Measurements from ENCODE around the gene CLPSL2. TPM values are rescaled to one million over a fixed set of nuclear protein-coding genes. Genes with fewer than 3 reads are reported as not detected.

CLPSL2 gene
- total RNA-seq, 1 donor from 2014 or later, result not detected

GRCh38 chr6:35754452-35755277 lies 21.7 kb upstream of the CLPSL2 start:
- no peaks in the 10 kb centered on the region for H3K9me3 ChIP-seq (ENCODE audit: low read depth)
- DNase-seq (ENCODE audit: low spot score), result no peak
- TF ChIP-seq EZH2phosphoT487 (IDR thresholded peaks at IDR 0.05) (no peak), CTCF (IDR thresholded peaks at IDR 0.05) (no peak), EZH2 (IDR thresholded peaks at IDR 0.05) (no peak)
- peaks cover 27% of the 10 kb centered on the region for H3F3A ChIP-seq (ENCODE audit: low read depth)
- Mint-ChIP-seq H3K27me3 (ENCODE audit: insufficient read depth, low read depth) (peaks cover 4% of the 10 kb centered on the region), H3K9me3 (peaks cover 2% of the 10 kb centered on the region), H3K4me1 (peaks cover 27% of the 10 kb centered on the region), H3K4me3 (no peak overlapping the region), H3K27ac (no peak overlapping the region), H3K36me3 (no peaks in the 10 kb centered on the region)
- H3K4me1 ChIP-seq, result peaks cover 15% of the 10 kb centered on the region
- no peak overlapping the region for H2AFZ ChIP-seq (replicated peaks)
- no peak overlapping the region for H3K4me3 ChIP-seq
- no peaks in the 10 kb centered on the region for H3K36me3 ChIP-seq
- no peaks in the 10 kb centered on the region for H4K20me1 ChIP-seq (ENCODE audit: low read depth)
- H3K27me3 ChIP-seq, result no peaks in the 10 kb centered on the region
- no peak overlapping the region for H3K9ac ChIP-seq
- H3K27ac ChIP-seq, result no peak overlapping the region
- no peaks in the 10 kb centered on the region for H3K79me2 ChIP-seq (ENCODE audit: low read depth)
- peak overlapping the region; percentile 36 for H3K4me2 ChIP-seq

GRCh38 chr6:35755278-35755924 lies 21.0 kb upstream of the CLPSL2 start:
- Histone ChIP-seq H3K4me2 (peak overlapping the region; percentile 36), H3K4me3 (no peak overlapping the region), H2AFZ (replicated peaks) (no peak overlapping the region), H3K79me2 (ENCODE audit: low read depth) (no peaks in the 10 kb centered on the region), H3K36me3 (no peaks in the 10 kb centered on the region), H3K27me3 (no peaks in the 10 kb centered on the region), H3F3A (ENCODE audit: low read depth) (peaks cover 27% of the 10 kb centered on the region), H3K4me1 (peaks cover 15% of the 10 kb centered on the region), H3K27ac (peak overlapping the region; percentile 41), H4K20me1 (ENCODE audit: low read depth) (no peaks in the 10 kb centered on the region), H3K9me3 (ENCODE audit: low read depth) (no peaks in the 10 kb centered on the region), H3K9ac (no peak overlapping the region)
- no peak overlapping the region for H3K4me3 Mint-ChIP-seq
- H3K27me3 Mint-ChIP-seq (ENCODE audit: insufficient read depth, low read depth), result peaks cover 2% of the 10 kb centered on the region
- no peak for TF ChIP-seq EZH2 (IDR thresholded peaks at IDR 0.05)
- TF ChIP-seq CTCF (IDR thresholded peaks at IDR 0.05), result no peak
- no peak for TF ChIP-seq EZH2phosphoT487 (IDR thresholded peaks at IDR 0.05)
- H3K4me1 Mint-ChIP-seq, result peaks cover 28% of the 10 kb centered on the region
- H3K36me3 Mint-ChIP-seq, result no peaks in the 10 kb centered on the region
- peaks cover 5% of the 10 kb centered on the region for H3K9me3 Mint-ChIP-seq
- H3K27ac Mint-ChIP-seq, result no peak overlapping the region
- no peak for DNase-seq (ENCODE audit: low spot score)

- DNase-seq (ENCODE audit: low spot score), result peak; percentile 80
- H3K4me1 Mint-ChIP-seq, result peaks cover 27% of the 10 kb centered on the region
- Histone ChIP-seq H2AFZ (replicated peaks) (peak overlapping the region; percentile 64), H3K4me3 (no peak overlapping the region), H3K9me3 (ENCODE audit: low read depth) (no peaks in the 10 kb centered on the region), H3K36me3 (no peaks in the 10 kb centered on the region), H3K79me2 (ENCODE audit: low read depth) (no peaks in the 10 kb centered on the region), H4K20me1 (ENCODE audit: low read depth) (no peaks in the 10 kb centered on the region), H3K4me2 (no peak overlapping the region), H3K27ac (no peak overlapping the region), H3K4me1 (peaks cover 15% of the 10 kb centered on the region), H3K9ac (no peak overlapping the region), H3K27me3 (no peaks in the 10 kb centered on the region), H3F3A (ENCODE audit: low read depth) (peaks cover 27% of the 10 kb centered on the region)
- no peak overlapping the region for H3K4me3 Mint-ChIP-seq
- H3K36me3 Mint-ChIP-seq, result no peaks in the 10 kb centered on the region
- H3K27ac Mint-ChIP-seq, result peak overlapping the region; percentile 88
- H3K27me3 Mint-ChIP-seq (ENCODE audit: insufficient read depth, low read depth), result peaks cover 4% of the 10 kb centered on the region
- TF ChIP-seq CTCF (IDR thresholded peaks at IDR 0.05) (peak; percentile 66), EZH2phosphoT487 (IDR thresholded peaks at IDR 0.05) (no peak)
- peaks cover 7% of the 10 kb centered on the region for H3K9me3 Mint-ChIP-seq
Observed at GRCh38 chr6:35757456-35758123, 18.8 kb upstream of the CLPSL2 start.

Data from neural progenitor cell (in vitro differentiated cells).